Heart left ventricle (tissue), 16 donors: ENCODE data around the gene PARVA. TPM values are rescaled to one million over a fixed set of nuclear protein-coding genes. Genes with fewer than 3 reads are reported as not detected.

Experiments
- ATAC-seq, 4 donors: fragments of 200-7000 bp; cut with Tn5 transposase; one replicate each; pipeline ENCODE4 v1.9.1; 2020 to 2022; ENCODE audit warnings: moderate library complexity in 4 of 4, mild to moderate bottlenecking in 3 of 4, moderate number of reproducible peaks in 1 of 4
- DNase-seq, 5 donors: peaks; one replicate each; pipeline ENCODE4 v3.0.0-alpha.2; 2020
- H3K27ac ChIP-seq, 12 donors: fragments of 200-600 bp; sonication (generic) in 4 of 12; one replicate each; pipeline versions ENCODE4 v1.5.0 to v1.8.0; 2016 to 2022; ENCODE audit warnings: mild to moderate bottlenecking in 2 of 12
- H3K27me3 ChIP-seq, 9 donors: fragments of 200-600 bp; sonication (generic) in 2 of 9; one replicate each; pipeline versions ENCODE4 v1.5.1 to v1.8.0; 2016 to 2022; ENCODE audit warnings: mild to moderate bottlenecking in 3 of 9
- H3K36me3 ChIP-seq, 9 donors: fragments of 200-600 bp; sonication (generic) in 2 of 9; one replicate each; pipeline versions ENCODE4 v1.5.0 to v1.8.0; 2018 to 2022; ENCODE audit warnings: mild to moderate bottlenecking in 2 of 9
- H3K4me1 ChIP-seq, 12 donors: fragments of 200-600 bp; sonication (generic) in 4 of 12; one replicate each; pipeline versions ENCODE4 v1.5.0 to v1.8.0; 2016 to 2022; ENCODE audit warnings: mild to moderate bottlenecking in 3 of 12
- H3K4me3 ChIP-seq, 12 donors: fragments of 200-600 bp; sonication (generic) in 4 of 12; one replicate each; pipeline versions ENCODE4 v1.5.0 to v1.8.0; 2017 to 2022; ENCODE audit warnings: mild to moderate bottlenecking in 9 of 12, moderate library complexity in 4 of 12
- H3K9me3 ChIP-seq, 12 donors: fragments of 200-600 bp; sonication (generic) in 4 of 12; one replicate each; pipeline versions ENCODE4 v1.5.0 to v1.8.0; 2016 to 2022; ENCODE audit warnings: mild to moderate bottlenecking in 1 of 12
- POLR2A ChIP-seq, 2 donors: fragments of 450-650 bp; IDR thresholded peaks; one replicate each; pipeline ENCODE4 v1.6.1; 2017; ENCODE audit warnings: antibody characterized with exemption in 2 of 2, mild to moderate bottlenecking in 2 of 2, moderate library complexity in 2 of 2
- WGBS, 4 donors: extraction: QIAGEN DNeasy Blood & Tissue Kit in 2 of 4; methylation state at CpG; one replicate each; pipeline versions ENCODE4 v1.1.5 to v1.1.7; 2013 to 2018; 5-methylcytosine and 5-hydroxymethylcytosine counted together
- intact Hi-C, 10 donors: fragments of 100-400 bp; cut with DNase I; formaldehyde crosslinking; loops; one replicate each; pipeline versions ENCODE4 v1.11.1 to v1.14.2; 2022
- polyA plus RNA-seq, 2 donors: library from polyadenylated mRNA; stranded (reverse); fragments of 200-250 nt; gene quantifications; one replicate each; pipeline ENCODE4 v1.2.3, GENCODE V29; 2013
- total RNA-seq, 9 donors: library from RNA; depleted of rRNA in 2 of 9; stranded (reverse); fragments of >200 nt in 2 of 9; fragmentation: NEBNext Ultra II Directional in 3 of 9; extraction: Animal tissue kit (Norgen Biotek cat#: 25700) in 3 of 9; gene quantifications; one replicate each; pipeline versions ENCODE4 v1.1.0 to v1.2.4, GENCODE V29; 2016 to 2023
- TF ChIP-seq, protein P1 (sequence below), 12 donors: fragments of 200-600 bp; sonication (generic) in 4 of 12; IDR thresholded peaks; one replicate each; pipeline versions ENCODE4 v1.5.0 to v1.8.0; 2018 to 2022; ENCODE audit warnings: antibody characterized with exemption in 12 of 12, mild to moderate bottlenecking in 5 of 12
- donor health status: ischemic (EF 13 %, LVEDD 7.1; RV severe dilation, severe dysfunction).
- donor health status: healthy with polysubstance abuse.
- donor health status: DM: no; HTN: yes; CAD: no.
- donor health status: DM: no; HTN: no; CAD: no.
- donor health status: ischemic (EF 25% LVEDD 6.9; RV normal size, moderate dysfunction).
- donor health status: ischemic (EF 25% LVEDD 5.7; RV mildly dilated, moderate dysfunction).
- donor health status: healthy.
- donor health status: DM: yes; HTN: yes; CAD: no.
- donor health status: ischemic (EF 35%, LVEDD 5.7; RV mildly dilated, moderate dysfunction).
- donor health status: nonischemic (EF 11% LVEDD 7.7; RV severe dilation, severe dysfunction).
- donor health status: DM: yes; HTN: yes; CAD: no.
- donor health status: PGD.
- donor health status: ischemic (EF 29% LVEDD 5.4; RV normal size, mild dysfunction).
- donor health status: nonischemic (EF 23%, LVEDD 6.1; RV moderate dilation, normal function).

The PARVA gene
- total and polyA plus RNA-seq, 11 donors, result 22.7 to 99.2 (median 65.9) TPM

GRCh38 chr11:12330485-12331231, 46.7 kb upstream of the PARVA start:
- no peak for DNase-seq
- peaks cover 0 to 6% (median 0%) of the 10 kb centered on the region in 12 donors for H3K4me1 ChIP-seq
- no peaks in the 10 kb centered on the region for H3K27me3 ChIP-seq
- no peaks in the 10 kb centered on the region for H3K36me3 ChIP-seq
- H3K27ac ChIP-seq, result peak overlapping the region in 1 of 12 donors; percentile 73
- intact Hi-C loops, result loop anchor here (1.0 to 10.0 kb wide), 18 partner anchors 46 to 852 kb away; partner anchors contain the start of genes TEAD1 (in 3 of the 10) and PARVA (in 1 of the 10)
- 64 to 73% (median 67%) methylated on average over 7 of the region's 7 CpGs for WGBS, 4 donors
- no peak for ATAC-seq
- no peak overlapping the region for H3K4me3 ChIP-seq
- TF ChIP-seq, protein P1, sequence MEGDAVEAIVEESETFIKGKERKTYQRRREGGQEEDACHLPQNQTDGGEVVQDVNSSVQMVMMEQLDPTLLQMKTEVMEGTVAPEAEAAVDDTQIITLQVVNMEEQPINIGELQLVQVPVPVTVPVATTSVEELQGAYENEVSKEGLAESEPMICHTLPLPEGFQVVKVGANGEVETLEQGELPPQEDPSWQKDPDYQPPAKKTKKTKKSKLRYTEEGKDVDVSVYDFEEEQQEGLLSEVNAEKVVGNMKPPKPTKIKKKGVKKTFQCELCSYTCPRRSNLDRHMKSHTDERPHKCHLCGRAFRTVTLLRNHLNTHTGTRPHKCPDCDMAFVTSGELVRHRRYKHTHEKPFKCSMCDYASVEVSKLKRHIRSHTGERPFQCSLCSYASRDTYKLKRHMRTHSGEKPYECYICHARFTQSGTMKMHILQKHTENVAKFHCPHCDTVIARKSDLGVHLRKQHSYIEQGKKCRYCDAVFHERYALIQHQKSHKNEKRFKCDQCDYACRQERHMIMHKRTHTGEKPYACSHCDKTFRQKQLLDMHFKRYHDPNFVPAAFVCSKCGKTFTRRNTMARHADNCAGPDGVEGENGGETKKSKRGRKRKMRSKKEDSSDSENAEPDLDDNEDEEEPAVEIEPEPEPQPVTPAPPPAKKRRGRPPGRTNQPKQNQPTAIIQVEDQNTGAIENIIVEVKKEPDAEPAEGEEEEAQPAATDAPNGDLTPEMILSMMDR (IDR thresholded peaks at IDR 0.05), result no peak
- TF ChIP-seq POLR2A (IDR thresholded peaks at IDR 0.05), result no peak
- H3K9me3 ChIP-seq, result no peaks in the 10 kb centered on the region

DNA sequence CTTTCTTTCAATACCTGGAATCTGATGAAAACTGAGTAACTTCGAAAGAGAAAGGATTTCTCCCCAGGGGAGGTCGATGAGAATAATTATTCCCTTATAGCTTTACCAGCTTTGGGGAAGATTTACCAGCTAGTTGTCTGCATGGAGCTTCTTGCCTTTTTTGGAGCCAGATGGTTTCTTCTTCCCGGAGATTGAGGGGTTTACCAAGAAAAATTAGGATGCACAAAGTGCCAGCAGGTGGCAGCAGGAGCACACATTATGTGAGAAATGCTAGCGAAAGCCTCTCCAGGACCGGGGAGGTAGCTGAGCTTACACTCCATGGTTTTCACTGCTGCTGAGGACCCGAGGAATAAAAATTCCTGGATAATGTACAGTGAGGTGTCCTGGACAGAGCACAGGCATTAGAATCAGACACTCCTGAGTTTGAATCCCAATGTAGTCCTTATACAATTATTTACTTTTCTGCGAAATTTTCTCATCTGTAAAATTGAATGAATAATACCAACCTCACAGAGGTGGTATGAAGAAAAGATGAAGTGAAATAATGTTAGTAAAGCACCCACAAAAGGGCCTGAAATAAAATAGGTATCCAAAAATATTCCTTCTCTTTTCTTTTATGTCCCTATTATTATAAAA, 46.0 kb upstream of the PARVA start:
- Histone ChIP-seq H3K9me3 (peaks cover 0 to 3% (median 0%) of the 10 kb centered on the region in 12 donors), H3K27ac (peak overlapping the region in 1 of 12 donors; percentile 73), H3K36me3 (no peaks in the 10 kb centered on the region), H3K4me1 (peaks cover 0 to 6% (median 0%) of the 10 kb centered on the region in 12 donors), H3K27me3 (no peaks in the 10 kb centered on the region), H3K4me3 (no peak overlapping the region)
- intact Hi-C loops, result loop anchor here (1.0 to 10.0 kb wide), 18 partner anchors 45 to 851 kb away; partner anchors contain the start of genes TEAD1 (in 3 of the 10) and PARVA (in 1 of the 10)
- TF ChIP-seq, protein P1 (IDR thresholded peaks at IDR 0.05), result peak; percentile 61 to 87 (median 79)
- TF ChIP-seq POLR2A (IDR thresholded peaks at IDR 0.05), result no peak
- WGBS, 4 donors, result 12 to 14% (median 13%) methylated on average over 7 of the region's 7 CpGs
- peak; percentile 77 to 90 (median 79) for DNase-seq
- peak; percentile 71 to 90 (median 82) for ATAC-seq

DNA sequence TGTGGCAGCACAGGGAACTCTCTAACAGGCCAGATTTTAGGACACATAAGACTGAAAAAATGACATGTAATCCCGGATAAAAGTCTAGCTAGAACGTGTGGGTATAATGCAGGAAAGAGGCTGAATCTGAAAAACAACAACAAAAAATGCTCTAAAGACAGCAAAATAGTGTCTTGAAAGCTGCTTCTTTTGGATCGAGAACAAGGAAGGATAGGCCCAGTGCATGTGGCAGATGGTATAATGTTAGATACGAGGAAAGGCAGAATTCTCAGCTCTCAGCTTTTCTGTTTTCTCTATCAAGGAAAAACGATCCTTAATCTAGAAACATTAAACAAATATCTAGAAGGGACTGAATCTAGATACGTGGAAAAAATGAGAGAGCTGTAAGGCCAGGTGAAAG, 33.8 kb upstream of the PARVA start:
- WGBS, 4 donors, result 77 to 81% (median 80%) methylated on average over 6 of the region's 6 CpGs
- H3K36me3 ChIP-seq, result no peaks in the 10 kb centered on the region
- TF ChIP-seq POLR2A (IDR thresholded peaks at IDR 0.05), result no peak

GRCh38 chr11:12353534-12353933, 23.8 kb upstream of the PARVA start:
- 58 to 84% (median 80%) methylated on average over 1 of the region's 1 CpG for WGBS, 4 donors
- peaks cover 0 to 8% (median 0%) of the 10 kb centered on the region in 12 donors for H3K4me1 ChIP-seq
- H3K27me3 ChIP-seq, result no peaks in the 10 kb centered on the region
- intact Hi-C loops, result no loop called here
- no peak overlapping the region for H3K4me3 ChIP-seq
- no peaks in the 10 kb centered on the region for H3K9me3 ChIP-seq
- H3K36me3 ChIP-seq, result no peaks in the 10 kb centered on the region
- ATAC-seq (no peak), DNase-seq (no peak)
- no peak overlapping the region for H3K27ac ChIP-seq
- TF ChIP-seq, protein P1 (IDR thresholded peaks at IDR 0.05), result no peak

More for the DNA sequence above, 33.8 kb upstream of the PARVA start:
- Histone ChIP-seq H3K4me1 (no peaks in the 10 kb centered on the region), H3K9me3 (no peaks in the 10 kb centered on the region), H3K4me3 (no peak overlapping the region), H3K27ac (no peak overlapping the region), H3K27me3 (no peaks in the 10 kb centered on the region)
- ATAC-seq, result no peak
- intact Hi-C loops, result no loop called here
- no peak for DNase-seq
